ENCODE results near the gene ZMAT5. TPM values are rescaled to one million over a fixed set of nuclear protein-coding genes. Genes with fewer than 3 reads are reported as not detected.

ZMAT5 gene
- total RNA-seq, 3 donors from 2014 or later = 23.9 to 27.8 (median 26.5) TPM

- no peak for DNase-seq
- no peak for ATAC-seq
- Mint-ChIP-seq H3K9me3 (no peaks in the 10 kb centered on the region), H3K4me3 (no peak overlapping the region), H3K36me3 (ENCODE audit: insufficient read depth) (no peaks in the 10 kb centered on the region), H3K27me3 (ENCODE audit: low read depth) (peaks cover 46% of the 10 kb centered on the region), H3K4me1 (ENCODE audit: low read depth) (peaks cover 3% of the 10 kb centered on the region)
Measured at GRCh38 chr22:29720811-29721323, 45.9 kb downstream of the ZMAT5 start.

GRCh38 chr22:29719899-29720645 is 46.7 kb downstream of the ZMAT5 start, which contains the start of gene CABP7:
Gene CABP7 (plus strand): TSS chr22:29720003. CDS start chr22:29720425, 422 bp downstream.
- DNase-seq = no peak

GRCh38 chr22:29718949-29719898 is 47.6 kb downstream of the ZMAT5 start:
- H3K9me3 Mint-ChIP-seq = no peaks in the 10 kb centered on the region
- DNase-seq = no peak
- H3K4me3 Mint-ChIP-seq = no peak overlapping the region
- H3K27me3 Mint-ChIP-seq (ENCODE audit: low read depth) = peaks cover 51% of the 10 kb centered on the region
- no peaks in the 10 kb centered on the region for H3K36me3 Mint-ChIP-seq (ENCODE audit: insufficient read depth)
- no peak for ATAC-seq
- H3K4me1 Mint-ChIP-seq (ENCODE audit: low read depth) = peaks cover 3% of the 10 kb centered on the region

More at GRCh38 chr22:29719899-29720645, 46.7 kb downstream of the ZMAT5 start, which contains the start of gene CABP7:
- Mint-ChIP-seq H3K36me3 (ENCODE audit: insufficient read depth) (no peaks in the 10 kb centered on the region), H3K4me3 (no peak within 1 kb of the TSS), H3K4me1 (ENCODE audit: low read depth) (peaks cover 3% of the 10 kb centered on the region), H3K27me3 (ENCODE audit: low read depth) (peaks cover 50% of the 10 kb centered on the region), H3K9me3 (no peaks in the 10 kb centered on the region)
- peak; percentile 43 to 55 for ATAC-seq

GRCh38 chr22:29717789-29718188 is 49.0 kb downstream of the ZMAT5 start:
- Mint-ChIP-seq H3K27me3 (ENCODE audit: low read depth) (peaks cover 53% of the 10 kb centered on the region), H3K36me3 (ENCODE audit: insufficient read depth) (no peaks in the 10 kb centered on the region), H3K4me1 (ENCODE audit: low read depth) (peaks cover 3% of the 10 kb centered on the region), H3K9me3 (no peaks in the 10 kb centered on the region), H3K4me3 (no peak overlapping the region)
- ATAC-seq (no peak), DNase-seq (no peak)

- H3K9me3 Mint-ChIP-seq = no peaks in the 10 kb centered on the region
- peaks cover 3% of the 10 kb centered on the region for H3K4me1 Mint-ChIP-seq (ENCODE audit: low read depth)
- no peak overlapping the region for H3K4me3 Mint-ChIP-seq
- ATAC-seq (no peak), DNase-seq (no peak)
- H3K36me3 Mint-ChIP-seq (ENCODE audit: insufficient read depth) = no peaks in the 10 kb centered on the region
- H3K27me3 Mint-ChIP-seq (ENCODE audit: low read depth) = peaks cover 56% of the 10 kb centered on the region
Measured at GRCh38 chr22:29716814-29717545, 49.8 kb downstream of the ZMAT5 start.

- Mint-ChIP-seq H3K4me1 (ENCODE audit: low read depth) (peaks cover 3% of the 10 kb centered on the region), H3K36me3 (ENCODE audit: insufficient read depth) (no peaks in the 10 kb centered on the region), H3K9me3 (no peaks in the 10 kb centered on the region), H3K27me3 (ENCODE audit: low read depth) (peaks cover 48% of the 10 kb centered on the region), H3K4me3 (no peak overlapping the region)
- DNase-seq = no peak
- ATAC-seq = no peak
Measured at GRCh38 chr22:29715705-29716104, 51.1 kb downstream of the ZMAT5 start.

GRCh38 chr22:29715240-29715639 is 51.6 kb downstream of the ZMAT5 start:
- Mint-ChIP-seq H3K4me1 (ENCODE audit: low read depth) (peaks cover 3% of the 10 kb centered on the region), H3K27me3 (ENCODE audit: low read depth) (peaks cover 50% of the 10 kb centered on the region), H3K4me3 (no peak overlapping the region), H3K9me3 (no peaks in the 10 kb centered on the region), H3K36me3 (ENCODE audit: insufficient read depth) (no peaks in the 10 kb centered on the region)
- DNase-seq = no peak
- no peak for ATAC-seq

- H3K4me3 Mint-ChIP-seq = no peak overlapping the region
- H3K27me3 Mint-ChIP-seq (ENCODE audit: low read depth) = peaks cover 37% of the 10 kb centered on the region
- ATAC-seq = no peak
- H3K9me3 Mint-ChIP-seq = no peaks in the 10 kb centered on the region
- no peaks in the 10 kb centered on the region for H3K4me1 Mint-ChIP-seq (ENCODE audit: low read depth)
- H3K36me3 Mint-ChIP-seq (ENCODE audit: insufficient read depth) = no peaks in the 10 kb centered on the region
- DNase-seq = no peak
Measured at GRCh38 chr22:29713156-29713727, 53.6 kb downstream of the ZMAT5 start.

GRCh38 chr22:29712119-29712518 is 54.7 kb downstream of the ZMAT5 start:
- no peak for DNase-seq
- Mint-ChIP-seq H3K36me3 (ENCODE audit: insufficient read depth) (no peaks in the 10 kb centered on the region), H3K4me1 (ENCODE audit: low read depth) (no peaks in the 10 kb centered on the region), H3K9me3 (no peaks in the 10 kb centered on the region), H3K4me3 (no peak overlapping the region), H3K27me3 (ENCODE audit: low read depth) (peaks cover 29% of the 10 kb centered on the region)
- no peak for ATAC-seq

- Mint-ChIP-seq H3K4me3 (no peak overlapping the region), H3K9me3 (no peaks in the 10 kb centered on the region), H3K36me3 (ENCODE audit: insufficient read depth) (no peaks in the 10 kb centered on the region), H3K27me3 (ENCODE audit: low read depth) (peaks cover 18% of the 10 kb centered on the region), H3K4me1 (ENCODE audit: low read depth) (no peaks in the 10 kb centered on the region)
- DNase-seq (no peak), ATAC-seq (no peak)
Measured at GRCh38 chr22:29710922-29711593, 55.7 kb downstream of the ZMAT5 start.

GRCh38 chr22:29710193-29710592 is 56.6 kb downstream of the ZMAT5 start:
- no peaks in the 10 kb centered on the region for H3K4me1 Mint-ChIP-seq (ENCODE audit: low read depth)
- no peak overlapping the region for H3K4me3 Mint-ChIP-seq
- no peak for ATAC-seq
- no peaks in the 10 kb centered on the region for H3K9me3 Mint-ChIP-seq
- no peak for DNase-seq
- H3K36me3 Mint-ChIP-seq (ENCODE audit: insufficient read depth) = no peaks in the 10 kb centered on the region
- peaks cover 13% of the 10 kb centered on the region for H3K27me3 Mint-ChIP-seq (ENCODE audit: low read depth)

GRCh38 chr22:29707471-29707870 is 59.3 kb downstream of the ZMAT5 start:
- no peak for ATAC-seq
- H3K4me1 Mint-ChIP-seq (ENCODE audit: low read depth) = peaks cover 4% of the 10 kb centered on the region
- H3K27me3 Mint-ChIP-seq (ENCODE audit: low read depth) = peaks cover 5% of the 10 kb centered on the region
- no peaks in the 10 kb centered on the region for H3K9me3 Mint-ChIP-seq
- DNase-seq = no peak
- no peaks in the 10 kb centered on the region for H3K36me3 Mint-ChIP-seq (ENCODE audit: insufficient read depth)
- no peak overlapping the region for H3K4me3 Mint-ChIP-seq

GRCh38 chr22:29707010-29707409 is 59.8 kb downstream of the ZMAT5 start:
- peaks cover 5% of the 10 kb centered on the region for H3K27me3 Mint-ChIP-seq (ENCODE audit: low read depth)

More at GRCh38 chr22:29707010-29707409, 59.8 kb downstream of the ZMAT5 start:
- Mint-ChIP-seq H3K4me1 (ENCODE audit: low read depth) (peaks cover 5% of the 10 kb centered on the region), H3K36me3 (ENCODE audit: insufficient read depth) (no peaks in the 10 kb centered on the region), H3K4me3 (no peak overlapping the region), H3K9me3 (no peaks in the 10 kb centered on the region)
- ATAC-seq (no peak), DNase-seq (no peak)
